Measurements from ENCODE around the gene DDR2.

The DDR2 gene

GRCh38 chr1:162644986-162645314 is 12.7 kb downstream of the DDR2 start:
- Mint-ChIP-seq H3K4me3 (no peak overlapping the region), H3K4me1 (ENCODE audit: low read depth) (no peaks in the 10 kb centered on the region), H3K9me3 (no peaks in the 10 kb centered on the region), H3K36me3 (ENCODE audit: low read depth) (no peaks in the 10 kb centered on the region), H3K27ac (no peak overlapping the region), H3K27me3 (ENCODE audit: low read depth) (peaks cover 6% of the 10 kb centered on the region)

GRCh38 chr1:162645666-162646065 is 13.4 kb downstream of the DDR2 start:
- Mint-ChIP-seq H3K9me3 (no peaks in the 10 kb centered on the region), H3K27me3 (ENCODE audit: low read depth) (peaks cover 6% of the 10 kb centered on the region), H3K36me3 (ENCODE audit: low read depth) (no peaks in the 10 kb centered on the region), H3K4me1 (ENCODE audit: low read depth) (no peaks in the 10 kb centered on the region), H3K27ac (no peak overlapping the region), H3K4me3 (no peak overlapping the region)

GRCh38 chr1:162649583-162649982 is 17.3 kb downstream of the DDR2 start:
- Mint-ChIP-seq H3K4me1 (ENCODE audit: low read depth) (no peaks in the 10 kb centered on the region), H3K27ac (no peak overlapping the region), H3K4me3 (no peak overlapping the region), H3K9me3 (no peaks in the 10 kb centered on the region), H3K27me3 (ENCODE audit: low read depth) (peaks cover 4% of the 10 kb centered on the region), H3K36me3 (ENCODE audit: low read depth) (no peaks in the 10 kb centered on the region)

- no peaks in the 10 kb centered on the region for H3K36me3 Mint-ChIP-seq (ENCODE audit: low read depth)
- H3K4me3 Mint-ChIP-seq: no peak overlapping the region
- peaks cover 18% of the 10 kb centered on the region for H3K27me3 Mint-ChIP-seq (ENCODE audit: low read depth)
Observed at GRCh38 chr1:162654915-162655620, 22.8 kb downstream of the DDR2 start.

GRCh38 chr1:162656266-162656665 is 24.0 kb downstream of the DDR2 start:
- H3K36me3 Mint-ChIP-seq (ENCODE audit: low read depth): no peaks in the 10 kb centered on the region
- H3K4me1 Mint-ChIP-seq (ENCODE audit: low read depth): no peaks in the 10 kb centered on the region
- peaks cover 15% of the 10 kb centered on the region for H3K27me3 Mint-ChIP-seq (ENCODE audit: low read depth)
- H3K9me3 Mint-ChIP-seq: no peaks in the 10 kb centered on the region
- H3K27ac Mint-ChIP-seq: no peak overlapping the region
- H3K4me3 Mint-ChIP-seq: no peak overlapping the region

More at GRCh38 chr1:162654915-162655620, 22.8 kb downstream of the DDR2 start:
- Mint-ChIP-seq H3K9me3 (no peaks in the 10 kb centered on the region), H3K4me1 (ENCODE audit: low read depth) (no peaks in the 10 kb centered on the region), H3K27ac (no peak overlapping the region)

- Mint-ChIP-seq H3K4me1 (ENCODE audit: low read depth) (no peaks in the 10 kb centered on the region), H3K4me3 (no peak overlapping the region), H3K27me3 (ENCODE audit: low read depth) (peaks cover 18% of the 10 kb centered on the region), H3K27ac (no peak overlapping the region), H3K9me3 (no peaks in the 10 kb centered on the region), H3K36me3 (ENCODE audit: low read depth) (no peaks in the 10 kb centered on the region)
Observed at GRCh38 chr1:162660574-162660973, 28.3 kb downstream of the DDR2 start.

- H3K27ac Mint-ChIP-seq: no peak overlapping the region
- H3K27me3 Mint-ChIP-seq (ENCODE audit: low read depth): peaks cover 18% of the 10 kb centered on the region
- H3K4me3 Mint-ChIP-seq: no peak overlapping the region
- no peaks in the 10 kb centered on the region for H3K36me3 Mint-ChIP-seq (ENCODE audit: low read depth)
- no peaks in the 10 kb centered on the region for H3K9me3 Mint-ChIP-seq
- no peaks in the 10 kb centered on the region for H3K4me1 Mint-ChIP-seq (ENCODE audit: low read depth)
Observed at GRCh38 chr1:162661336-162661735, 29.1 kb downstream of the DDR2 start.

GRCh38 chr1:162662013-162662412 is 29.7 kb downstream of the DDR2 start:
- H3K4me1 Mint-ChIP-seq (ENCODE audit: low read depth): no peaks in the 10 kb centered on the region
- no peak overlapping the region for H3K27ac Mint-ChIP-seq
- H3K27me3 Mint-ChIP-seq (ENCODE audit: low read depth): peaks cover 17% of the 10 kb centered on the region
- no peaks in the 10 kb centered on the region for H3K9me3 Mint-ChIP-seq
- H3K36me3 Mint-ChIP-seq (ENCODE audit: low read depth): no peaks in the 10 kb centered on the region
- no peak overlapping the region for H3K4me3 Mint-ChIP-seq

- H3K4me3 Mint-ChIP-seq: no peak overlapping the region
- no peaks in the 10 kb centered on the region for H3K4me1 Mint-ChIP-seq (ENCODE audit: low read depth)
- peaks cover 11% of the 10 kb centered on the region for H3K27me3 Mint-ChIP-seq (ENCODE audit: low read depth)
- no peaks in the 10 kb centered on the region for H3K9me3 Mint-ChIP-seq
- no peaks in the 10 kb centered on the region for H3K36me3 Mint-ChIP-seq (ENCODE audit: low read depth)
- H3K27ac Mint-ChIP-seq: no peak overlapping the region
Observed at GRCh38 chr1:162663086-162663485, 30.8 kb downstream of the DDR2 start.

- H3K27ac Mint-ChIP-seq: no peak overlapping the region
- no peaks in the 10 kb centered on the region for H3K9me3 Mint-ChIP-seq
- H3K36me3 Mint-ChIP-seq (ENCODE audit: low read depth): no peaks in the 10 kb centered on the region
- H3K27me3 Mint-ChIP-seq (ENCODE audit: low read depth): peaks cover 11% of the 10 kb centered on the region
- H3K4me1 Mint-ChIP-seq (ENCODE audit: low read depth): no peaks in the 10 kb centered on the region
- no peak overlapping the region for H3K4me3 Mint-ChIP-seq
Observed at GRCh38 chr1:162663589-162664106, 31.4 kb downstream of the DDR2 start.

GRCh38 chr1:162666006-162666645 is 33.9 kb downstream of the DDR2 start:
- Mint-ChIP-seq H3K9me3 (no peaks in the 10 kb centered on the region), H3K36me3 (ENCODE audit: low read depth) (no peaks in the 10 kb centered on the region), H3K4me1 (ENCODE audit: low read depth) (no peaks in the 10 kb centered on the region), H3K4me3 (no peak overlapping the region), H3K27ac (no peak overlapping the region), H3K27me3 (ENCODE audit: low read depth) (peaks cover 4% of the 10 kb centered on the region)

GRCh38 chr1:162667381-162668080 is 35.3 kb downstream of the DDR2 start:
- H3K9me3 Mint-ChIP-seq: no peaks in the 10 kb centered on the region
- H3K36me3 Mint-ChIP-seq (ENCODE audit: low read depth): no peaks in the 10 kb centered on the region
- no peaks in the 10 kb centered on the region for H3K4me1 Mint-ChIP-seq (ENCODE audit: low read depth)
- no peak overlapping the region for H3K27ac Mint-ChIP-seq
- peaks cover 4% of the 10 kb centered on the region for H3K27me3 Mint-ChIP-seq (ENCODE audit: low read depth)
- no peak overlapping the region for H3K4me3 Mint-ChIP-seq

- Mint-ChIP-seq H3K27ac (no peak overlapping the region), H3K36me3 (ENCODE audit: low read depth) (no peaks in the 10 kb centered on the region), H3K27me3 (ENCODE audit: low read depth) (peaks cover 5% of the 10 kb centered on the region), H3K4me1 (ENCODE audit: low read depth) (no peaks in the 10 kb centered on the region), H3K4me3 (no peak overlapping the region), H3K9me3 (no peaks in the 10 kb centered on the region)
Observed at GRCh38 chr1:162670928-162671663, 38.8 kb downstream of the DDR2 start.

- Mint-ChIP-seq H3K9me3 (no peaks in the 10 kb centered on the region), H3K36me3 (ENCODE audit: low read depth) (no peaks in the 10 kb centered on the region), H3K4me1 (ENCODE audit: low read depth) (no peaks in the 10 kb centered on the region), H3K4me3 (no peak overlapping the region), H3K27ac (no peak overlapping the region), H3K27me3 (ENCODE audit: low read depth) (peaks cover 5% of the 10 kb centered on the region)
Observed at GRCh38 chr1:162671664-162672410, 39.6 kb downstream of the DDR2 start.

Data from T-helper 1 cell treated with Interleukin-12 subunit alpha and Interleukin-12 subunit beta and Interleukin-4 antibody, amounts not matched to agents 30 μg/mL and 1 μg/mL, for 36 hours (primary cell).